Liver (tissue), 9 donors: ENCODE measurements around the gene NELFCD. TPM values are rescaled to one million over a fixed set of nuclear protein-coding genes. Genes with fewer than 3 reads are reported as not detected.

Experiments used
- DNase-seq: peaks from one replicate; pipeline ENCODE4 v3.0.0-alpha.2; 2017; ENCODE audit warnings: low spot score
- H3K27ac ChIP-seq, 2 donors: one replicate each; pipeline ENCODE4 v1.7.0; 2013; ENCODE audit warnings: inconsistent platforms in 2 of 2, low read length in 2 of 2, control low read depth in 1 of 2, low read depth in 1 of 2, mild to moderate bottlenecking in 1 of 2
- H3K27me3 ChIP-seq, 4 donors: one replicate each; pipeline versions ENCODE4 v1.6.1 to v1.7.0; 2013; ENCODE audit warnings: low read length in 3 of 4, inconsistent platforms in 1 of 4, mild to moderate bottlenecking in 1 of 4, moderate library complexity in 1 of 4; ENCODE audit not compliant: control insufficient read depth in 4 of 4, insufficient read depth in 4 of 4
- H3K36me3 ChIP-seq, 4 donors: one replicate each; pipeline versions ENCODE4 v1.6.1 to v1.7.0; 2013; ENCODE audit warnings: low read length in 3 of 4, mild to moderate bottlenecking in 3 of 4, low read depth in 1 of 4, moderate library complexity in 1 of 4; ENCODE audit not compliant: control insufficient read depth in 4 of 4, insufficient read depth in 3 of 4
- H3K4me1 ChIP-seq, 4 donors: one replicate each; pipeline versions ENCODE4 v1.6.1 to v1.7.0; 2013; ENCODE audit warnings: low read length in 3 of 4, mild to moderate bottlenecking in 3 of 4, moderate library complexity in 1 of 4; ENCODE audit not compliant: control insufficient read depth in 4 of 4, insufficient read depth in 4 of 4
- H3K4me3 ChIP-seq, 3 donors: one replicate each; pipeline versions ENCODE4 v1.6.1 to v1.7.0; 2013; ENCODE audit warnings: low read length in 3 of 3, control low read depth in 1 of 3, low read depth in 1 of 3, mild to moderate bottlenecking in 1 of 3
- H3K9ac ChIP-seq, 2 donors: one replicate each; pipeline ENCODE4 v1.7.0; 2013; ENCODE audit warnings: low read length in 2 of 2, mild to moderate bottlenecking in 2 of 2, moderate library complexity in 2 of 2, control low read depth in 1 of 2, low read depth in 1 of 2
- H3K9me3 ChIP-seq, 4 donors: one replicate each; pipeline versions ENCODE4 v1.6.1 to v1.7.0; 2013; ENCODE audit warnings: low read length in 3 of 4; ENCODE audit not compliant: control insufficient read depth in 4 of 4
- ATF3 ChIP-seq: IDR thresholded peaks from 2 replicates; pipeline ENCODE4 v1.6.1; 2016; ENCODE audit warnings: antibody characterized with exemption
- CTCF ChIP-seq: fragments of 150-350 bp; IDR thresholded peaks from 2 replicates; pipeline ENCODE4 v1.5.1; 2017; ENCODE audit warnings: improper control_type of control experiment, low read depth, low read length; ENCODE audit not compliant: missing input control
- EGR1 ChIP-seq, 2 donors: IDR thresholded peaks; 2 replicates each; pipeline ENCODE4 v1.6.1; 2016 to 2018; ENCODE audit warnings: antibody characterized with exemption in 2 of 2, low read depth in 2 of 2
- FOXA1 ChIP-seq: IDR thresholded peaks from 2 replicates; pipeline ENCODE4 v1.6.1; 2016; ENCODE audit warnings: antibody characterized with exemption
- FOXA2 ChIP-seq: IDR thresholded peaks from 2 replicates; pipeline ENCODE4 v1.6.1; 2016; ENCODE audit warnings: antibody characterized with exemption
- GABPA ChIP-seq, 2 donors: IDR thresholded peaks in 1 of 2; conservative IDR thresholded peaks in 1 of 2; 2 replicates each; pipeline ENCODE4 v1.6.1; 2016; ENCODE audit warnings: antibody characterized with exemption in 2 of 2, mild to moderate bottlenecking in 1 of 2, moderate library complexity in 1 of 2
- HNF4A ChIP-seq, 2 donors: conservative IDR thresholded peaks; 2 replicates each; pipeline ENCODE4 v1.6.1; 2016; ENCODE audit warnings: antibody characterized with exemption in 2 of 2, mild to moderate bottlenecking in 2 of 2
- HNF4G ChIP-seq: IDR thresholded peaks from 2 replicates; pipeline ENCODE4 v1.6.1; 2016; ENCODE audit warnings: antibody characterized with exemption
- JUND ChIP-seq, 2 donors: IDR thresholded peaks; 2 replicates each; pipeline ENCODE4 v1.6.1; 2016; ENCODE audit warnings: antibody characterized with exemption in 2 of 2
- MAX ChIP-seq: IDR thresholded peaks from 2 replicates; pipeline ENCODE4 v1.6.1; 2016; ENCODE audit warnings: antibody characterized with exemption
- NR2F2 ChIP-seq: IDR thresholded peaks from 2 replicates; pipeline ENCODE4 v1.6.1; 2016; ENCODE audit warnings: antibody characterized with exemption
- RAD21 ChIP-seq, 2 donors: IDR thresholded peaks; 2 replicates each; pipeline ENCODE4 v1.6.1; 2016; ENCODE audit warnings: antibody characterized with exemption in 2 of 2, mild to moderate bottlenecking in 2 of 2
- REST ChIP-seq: IDR thresholded peaks from 2 replicates; pipeline ENCODE4 v1.6.1; 2016; ENCODE audit warnings: antibody characterized with exemption, mild to moderate bottlenecking
- RXRA ChIP-seq, 2 donors: IDR thresholded peaks; 2 replicates each; pipeline ENCODE4 v1.6.1; 2017 to 2018; ENCODE audit warnings: antibody characterized with exemption in 2 of 2, mild to moderate bottlenecking in 1 of 2
- SP1 ChIP-seq: IDR thresholded peaks from 2 replicates; pipeline ENCODE4 v1.6.1; 2018; ENCODE audit warnings: antibody characterized with exemption, mild to moderate bottlenecking
- TAF1 ChIP-seq: conservative IDR thresholded peaks from 2 replicates; pipeline ENCODE4 v1.6.1; 2016; ENCODE audit warnings: antibody characterized with exemption, mild to moderate bottlenecking
- YY1 ChIP-seq: IDR thresholded peaks from 2 replicates; pipeline ENCODE4 v1.6.1; 2016; ENCODE audit warnings: antibody characterized with exemption, mild to moderate bottlenecking
- ZBTB33 ChIP-seq: IDR thresholded peaks from 2 replicates; pipeline ENCODE4 v1.6.1; 2016; ENCODE audit warnings: antibody characterized with exemption
- WGBS: extraction: QIAGEN DNeasy Blood & Tissue Kit; methylation state at CpG from one replicate; pipeline ENCODE4 v1.1.7; 2013; 5-methylcytosine and 5-hydroxymethylcytosine counted together
- polyA plus RNA-seq, 2 donors: library from polyadenylated mRNA; stranded (reverse) in 1 of 2; unstranded in 1 of 2; fragments of 200-250 nt in 1 of 2; fragments of >200 nt in 1 of 2; fragmentation: Nextera tagmentation in 1 of 2; extraction: Ambion mirVana in 1 of 2; gene quantifications; one replicate each; pipeline versions ENCODE4 v1.2.1 to v1.2.3, GENCODE V29; 2013 to 2015
- total RNA-seq, 2 donors: library from RNA; depleted of rRNA; stranded (reverse); fragments of >200 nt; gene quantifications; one replicate each; pipeline ENCODE4 v1.2.3, GENCODE V29; 2014
- donor health status: healthy.
- donor health status: healthy.
- donor health status: healthy.
- donor health status: healthy.
- donor health status: healthy.

Gene NELFCD
- total RNA-seq (10 to 100 TPM; 39.1 to 39.8 TPM), polyA plus RNA-seq (10 to 100 TPM; 28.1 to 35.0 TPM)

- peaks cover 5 to 24% (median 14%) of the 10 kb centered on the region in 4 donors for H3K4me1 ChIP-seq
- TF ChIP-seq EGR1 (IDR thresholded peaks at IDR 0.05; ENCODE audit: low read depth in 2 of 2) (no peak), CTCF (no peak), TAF1 (no peak), MAX (no peak), HNF4G (no peak), SP1 (no peak), FOXA2 (no peak), ATF3 (no peak), ZBTB33 (no peak), HNF4A (conservative IDR thresholded peaks at IDR 0.05) (no peak), NR2F2 (peak; percentile 24), RXRA (IDR thresholded peaks at IDR 0.05) (peak in 1 of 2 donors; percentile 5), YY1 (peak; percentile 75), REST (no peak), GABPA (IDR thresholded peaks at IDR 0.05 in 1 of 2, conservative IDR thresholded peaks at IDR 0.05 in 1 of 2) (peak in 1 of 2 donors; percentile 44), FOXA1 (no peak), RAD21 (IDR thresholded peaks at IDR 0.05) (no peak), JUND (IDR thresholded peaks at IDR 0.05) (no peak)
- H3K27ac ChIP-seq, result peak within 1 kb of the TSS; percentile 68 to 84
- peaks cover 0 to 6% (median 1%) of the 10 kb centered on the region in 4 donors for H3K9me3 ChIP-seq
- H3K4me3 ChIP-seq, result peak within 1 kb of the TSS; percentile 83 to 98 (median 92)
- peak within 1 kb of the TSS; percentile 85 to 86 for H3K9ac ChIP-seq
- peak; percentile 95 for DNase-seq
- 7% methylated on average over 109 of the region's 109 CpGs for WGBS
- H3K36me3 ChIP-seq, result no peaks in the 10 kb centered on the region
- no peaks in the 10 kb centered on the region for H3K27me3 ChIP-seq
Measured at GRCh38 chr20:58980711-58981627, at the start of gene NELFCD. Gene NELFCD (plus strand): TSS chr20:58981256. CDS start chr20:58981310, 54 bp downstream.
